CD4-positive, alpha-beta T cell treated with Interleukin-12 subunit alpha and Interleukin-12 subunit beta, for 1 hour (primary cell): Measurements from ENCODE around the gene CORO2B.

Source experiments
- DNase-seq: peaks from one replicate; pipeline ENCODE4 v3.0.0-alpha.2; 2020

Gene CORO2B

DNA sequence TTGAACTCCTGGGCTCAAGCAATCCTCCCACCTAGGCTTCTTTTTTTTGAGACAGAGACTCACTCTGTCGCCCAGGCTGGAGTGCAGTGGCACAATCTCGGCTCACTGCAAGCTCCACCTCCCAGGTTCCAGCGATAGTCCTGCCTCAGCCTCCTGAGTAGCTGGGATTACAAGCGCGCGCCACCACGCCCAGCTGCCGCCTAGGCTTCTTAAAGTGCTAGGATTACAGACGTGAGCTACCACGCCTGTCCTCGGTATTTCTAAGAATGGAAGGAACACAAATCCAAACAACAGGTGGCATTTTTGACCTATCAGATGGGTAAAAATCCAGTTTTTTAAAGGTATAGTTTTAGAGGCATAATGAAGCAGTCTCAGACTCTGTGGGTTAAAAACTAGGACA lies 128.1 kb downstream of the CORO2B start:
- no peak for DNase-seq

DNA sequence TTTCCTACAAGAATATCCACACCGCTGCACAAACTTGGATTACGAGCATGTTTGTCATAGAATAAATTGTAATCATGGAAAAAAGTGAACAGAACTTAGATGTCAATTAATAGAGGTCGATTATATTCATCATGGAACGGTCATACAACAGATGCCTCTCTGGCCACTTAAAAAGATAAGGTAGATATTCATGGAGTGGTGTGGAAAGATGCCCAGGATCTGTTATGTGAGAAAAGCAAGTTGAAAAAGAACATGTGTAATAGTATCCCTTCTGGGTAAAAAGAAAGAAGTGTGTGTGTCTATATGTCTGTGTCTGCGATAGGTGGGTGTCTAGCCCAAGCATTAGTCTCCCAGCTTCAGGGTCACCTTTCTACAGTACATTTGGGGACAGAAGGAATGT lies 128.6 kb downstream of the CORO2B start:
- no peak for DNase-seq

DNA sequence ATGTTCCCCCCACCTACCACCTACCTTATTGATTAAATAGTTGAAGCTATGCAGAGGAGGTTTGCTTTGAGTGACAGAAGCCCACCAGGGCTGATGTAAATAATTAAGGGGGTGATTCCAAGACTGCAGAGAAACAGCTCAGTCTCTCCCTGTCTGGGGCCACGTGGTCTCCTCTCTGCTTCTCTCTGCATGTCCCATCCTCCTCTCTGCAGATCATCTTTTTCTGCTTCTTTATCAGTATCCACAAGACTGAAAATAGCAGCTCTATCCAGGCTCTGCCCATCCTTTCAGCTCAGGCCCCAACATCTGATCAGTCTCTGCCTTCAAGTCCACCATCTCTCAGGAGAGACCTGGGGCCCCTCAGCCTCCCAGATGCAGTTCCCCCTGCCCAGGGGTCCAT lies 131.1 kb downstream of the CORO2B start:
- no peak for DNase-seq

DNA sequence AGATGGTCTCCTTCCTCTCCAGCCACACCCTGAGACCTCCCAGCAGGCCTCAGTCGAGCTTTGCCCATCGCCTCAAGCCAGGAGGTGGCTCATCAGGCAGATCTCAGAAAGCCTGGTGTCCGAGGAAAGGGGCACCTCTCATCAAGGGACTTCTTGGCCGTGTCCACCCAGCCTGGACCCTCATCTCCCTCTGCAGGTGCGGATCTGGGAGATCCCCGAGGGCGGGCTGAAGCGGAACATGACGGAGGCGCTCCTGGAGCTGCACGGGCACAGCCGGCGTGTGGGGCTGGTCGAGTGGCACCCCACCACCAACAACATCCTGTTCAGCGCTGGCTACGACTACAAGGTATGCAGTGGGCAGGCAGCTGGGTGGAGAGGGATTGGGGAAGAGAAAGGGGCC lies 131.7 kb downstream of the CORO2B start:
- DNase-seq: no peak

DNA sequence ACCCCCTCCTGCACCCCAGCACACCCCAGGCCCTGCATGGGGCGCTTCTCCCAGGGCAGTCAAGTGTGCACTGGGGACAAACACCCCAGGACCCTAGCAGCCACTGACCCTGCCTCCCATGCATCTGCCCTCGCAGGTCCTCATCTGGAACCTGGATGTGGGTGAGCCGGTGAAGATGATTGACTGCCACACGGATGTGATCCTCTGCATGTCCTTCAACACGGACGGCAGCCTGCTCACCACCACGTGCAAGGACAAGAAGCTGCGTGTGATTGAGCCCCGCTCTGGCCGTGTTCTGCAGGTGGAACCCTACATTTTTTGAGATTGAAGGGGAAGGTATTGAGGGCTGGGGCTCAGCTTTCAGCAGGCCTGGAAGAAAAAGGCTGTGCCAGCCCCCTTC lies 132.6 kb downstream of the CORO2B start:
- no peak for DNase-seq

DNA sequence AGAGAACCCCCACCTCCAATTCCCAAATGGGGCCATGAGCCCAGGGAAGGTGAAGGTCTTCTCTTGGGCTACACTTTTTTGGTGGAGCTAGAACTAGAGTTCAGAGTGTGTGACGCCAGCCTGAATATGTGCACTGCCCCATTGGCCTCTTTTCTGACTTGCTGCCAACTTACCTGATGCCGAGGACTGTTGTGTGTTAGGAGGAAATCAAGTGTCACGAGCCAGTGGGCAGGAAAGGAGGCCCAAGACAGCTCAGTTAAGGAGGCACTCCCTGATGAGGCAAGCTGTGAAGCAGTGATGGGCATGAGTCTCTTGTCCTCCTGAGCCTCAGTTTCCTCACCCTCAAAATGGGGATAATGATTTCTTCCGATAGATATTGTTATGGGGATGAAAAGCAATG lies 134.1 kb downstream of the CORO2B start:
- no peak for DNase-seq

DNA sequence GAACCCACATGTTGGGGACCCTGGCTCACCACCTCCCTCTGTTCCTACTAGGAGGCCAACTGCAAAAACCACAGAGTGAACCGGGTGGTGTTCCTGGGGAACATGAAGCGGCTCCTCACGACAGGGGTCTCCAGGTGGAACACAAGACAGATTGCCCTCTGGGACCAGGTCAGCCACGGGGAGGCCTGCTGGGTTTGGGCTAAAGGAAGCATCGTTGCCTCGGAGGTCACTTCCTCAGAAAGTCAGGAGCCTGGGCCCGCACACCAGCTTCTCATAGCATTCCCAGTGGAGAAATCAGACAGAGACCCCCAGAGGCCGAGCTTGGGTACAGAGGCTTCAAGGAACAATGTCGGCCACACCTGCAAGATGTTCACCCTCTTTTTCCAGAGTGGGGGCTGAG lies 135.1 kb downstream of the CORO2B start:
- no peak for DNase-seq

DNA sequence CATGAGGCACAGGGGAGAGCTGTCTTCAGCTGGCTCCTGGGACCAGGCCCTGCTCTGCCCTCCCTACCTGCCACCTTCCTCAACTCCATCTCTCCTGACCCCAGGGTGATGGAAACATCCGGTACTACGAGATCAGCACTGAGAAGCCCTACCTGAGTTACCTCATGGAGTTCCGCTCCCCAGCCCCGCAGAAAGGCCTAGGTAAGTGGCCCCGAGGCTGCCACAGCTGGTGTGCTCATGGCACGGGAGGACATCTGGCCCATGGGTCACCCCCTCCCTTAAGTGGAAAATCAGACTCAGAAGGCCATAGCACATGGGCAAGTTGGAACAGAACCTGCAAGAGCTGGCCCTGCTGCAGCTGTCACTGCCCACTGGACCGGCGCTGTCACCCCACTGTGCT lies 136.3 kb downstream of the CORO2B start:
- DNase-seq: no peak

DNA sequence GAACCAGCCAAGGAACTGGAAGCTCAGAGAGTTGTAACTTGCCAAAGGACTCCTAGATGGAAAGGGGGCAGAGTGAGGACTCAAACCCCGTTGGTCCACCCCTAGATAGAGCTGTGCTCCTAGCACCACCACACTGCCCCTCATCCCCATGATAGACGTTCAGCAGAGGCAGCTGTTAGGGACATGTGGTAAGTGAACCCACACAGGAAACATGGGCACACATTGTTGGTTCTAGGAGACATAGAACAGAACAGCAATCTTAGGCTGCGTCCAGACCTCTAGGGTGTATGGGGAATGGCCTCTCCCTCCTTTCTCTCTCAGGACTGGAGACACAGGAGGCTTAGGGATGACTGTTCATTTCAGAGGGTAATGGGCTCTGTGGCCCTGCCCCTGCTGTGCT lies 139.2 kb downstream of the CORO2B start:
- no peak for DNase-seq

DNA sequence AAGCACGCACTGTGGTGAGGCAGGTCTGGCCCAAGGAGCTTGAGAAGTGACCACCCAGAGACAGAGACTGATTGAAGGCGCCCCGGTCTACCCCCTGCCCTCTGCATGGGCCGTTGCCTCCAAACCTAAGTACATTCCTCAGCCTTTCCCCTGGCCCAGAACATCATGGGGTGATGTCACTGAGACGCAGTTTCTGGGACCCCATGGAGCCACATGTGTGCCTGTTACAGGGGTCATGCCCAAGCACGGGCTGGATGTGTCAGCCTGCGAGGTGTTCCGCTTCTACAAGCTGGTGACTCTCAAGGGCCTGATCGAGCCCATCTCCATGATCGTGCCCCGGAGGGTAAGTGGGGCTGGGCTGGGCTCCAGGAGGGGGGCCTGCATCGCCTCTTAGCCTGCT lies 139.7 kb downstream of the CORO2B start:
- DNase-seq: no peak

DNA sequence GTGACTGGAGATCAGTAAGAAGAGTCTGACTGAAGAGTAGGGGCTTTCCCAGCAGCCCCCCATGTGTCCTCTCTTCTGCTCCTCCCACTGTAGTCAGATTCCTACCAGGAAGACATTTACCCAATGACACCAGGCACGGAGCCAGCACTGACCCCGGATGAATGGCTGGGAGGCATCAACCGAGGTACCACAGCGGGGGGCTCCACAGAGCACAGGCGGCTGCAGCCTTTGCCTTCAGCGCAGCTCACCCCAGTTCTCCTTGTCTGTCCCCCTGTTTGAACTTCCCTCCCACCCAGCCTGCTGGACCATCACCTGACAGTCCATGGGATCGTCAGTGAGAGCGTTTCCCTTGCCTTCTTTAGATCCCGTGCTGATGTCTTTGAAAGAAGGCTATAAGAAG lies 140.3 kb downstream of the CORO2B start:
- no peak for DNase-seq

DNA sequence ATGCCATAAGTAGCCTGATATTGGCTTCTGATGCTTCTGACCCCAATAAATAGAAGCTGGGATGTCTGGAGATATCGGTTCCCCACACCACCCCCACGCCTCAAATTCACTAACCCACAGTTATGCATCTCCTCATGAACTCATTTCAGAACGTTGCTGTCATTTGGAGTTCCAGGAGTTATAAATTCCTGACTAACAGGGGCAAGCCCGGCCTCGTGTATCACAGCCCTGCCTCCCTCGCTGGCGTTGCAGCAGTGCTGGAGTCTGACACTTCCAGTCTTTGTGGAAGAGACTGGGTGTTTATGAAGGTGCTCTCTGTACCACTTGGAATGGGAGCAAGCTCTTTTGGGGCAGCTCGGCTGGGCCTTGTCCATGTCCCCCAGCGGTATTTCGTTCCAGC lies 140.9 kb downstream of the CORO2B start:
- no peak for DNase-seq

DNA sequence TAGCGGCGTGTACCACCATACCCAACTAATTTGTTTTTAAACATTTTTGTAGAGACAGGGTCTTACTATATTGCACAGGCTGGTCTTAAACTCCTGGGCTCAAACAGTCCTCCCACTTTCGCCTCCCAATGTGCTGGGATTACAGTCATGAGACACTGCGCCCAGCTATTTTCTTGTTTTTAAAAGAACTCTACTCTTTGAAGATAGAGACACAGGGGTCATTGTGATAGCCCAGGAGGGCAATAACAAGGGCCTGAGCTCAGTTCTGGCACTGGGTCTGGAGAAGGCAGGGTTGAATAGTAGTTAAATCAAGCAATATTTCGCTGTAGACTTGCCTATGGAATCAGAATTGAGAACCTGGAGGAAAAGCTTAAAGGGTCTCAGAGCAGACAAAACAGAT lies 143.1 kb downstream of the CORO2B start:
- DNase-seq: no peak

DNA sequence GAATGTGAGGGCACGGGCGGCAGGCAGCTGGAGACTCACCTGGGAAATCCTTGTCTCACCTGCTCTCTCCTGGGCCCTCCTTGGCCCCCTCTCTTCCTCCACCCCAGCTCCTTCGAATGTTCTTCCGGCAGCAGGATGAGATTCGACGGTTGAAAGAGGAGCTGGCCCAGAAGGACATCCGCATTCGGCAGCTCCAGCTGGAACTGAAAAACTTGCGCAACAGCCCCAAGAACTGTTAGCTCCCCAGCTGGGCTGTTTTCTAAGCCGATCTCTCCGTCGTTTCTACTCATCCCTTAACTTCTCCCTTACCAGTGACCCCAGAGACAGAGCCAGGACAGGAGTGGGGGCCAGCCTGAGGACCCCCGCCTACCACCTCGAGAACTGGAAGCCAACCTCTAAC lies 146.9 kb downstream of the CORO2B start:
- no peak for DNase-seq

DNA sequence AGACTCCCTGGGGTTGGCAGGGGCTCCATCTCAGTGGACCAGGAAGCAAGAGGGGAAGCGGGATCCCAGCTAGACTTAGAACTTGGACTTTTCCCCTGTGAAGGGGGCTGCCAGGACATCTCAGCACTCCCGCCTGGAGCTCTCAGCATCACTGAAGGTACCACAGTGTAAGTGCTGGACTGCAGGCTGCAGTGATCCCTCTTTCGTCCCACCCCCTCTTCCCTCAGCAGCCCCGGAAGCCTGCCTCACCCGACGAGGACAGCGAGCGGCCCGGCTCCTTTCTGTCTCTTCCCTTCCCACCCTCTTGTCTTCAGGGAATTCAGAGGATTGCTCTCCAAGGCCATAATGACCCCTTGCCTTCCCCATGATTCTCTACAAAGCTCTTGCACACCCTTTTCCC lies 147.5 kb downstream of the CORO2B start:
- DNase-seq: no peak

DNA sequence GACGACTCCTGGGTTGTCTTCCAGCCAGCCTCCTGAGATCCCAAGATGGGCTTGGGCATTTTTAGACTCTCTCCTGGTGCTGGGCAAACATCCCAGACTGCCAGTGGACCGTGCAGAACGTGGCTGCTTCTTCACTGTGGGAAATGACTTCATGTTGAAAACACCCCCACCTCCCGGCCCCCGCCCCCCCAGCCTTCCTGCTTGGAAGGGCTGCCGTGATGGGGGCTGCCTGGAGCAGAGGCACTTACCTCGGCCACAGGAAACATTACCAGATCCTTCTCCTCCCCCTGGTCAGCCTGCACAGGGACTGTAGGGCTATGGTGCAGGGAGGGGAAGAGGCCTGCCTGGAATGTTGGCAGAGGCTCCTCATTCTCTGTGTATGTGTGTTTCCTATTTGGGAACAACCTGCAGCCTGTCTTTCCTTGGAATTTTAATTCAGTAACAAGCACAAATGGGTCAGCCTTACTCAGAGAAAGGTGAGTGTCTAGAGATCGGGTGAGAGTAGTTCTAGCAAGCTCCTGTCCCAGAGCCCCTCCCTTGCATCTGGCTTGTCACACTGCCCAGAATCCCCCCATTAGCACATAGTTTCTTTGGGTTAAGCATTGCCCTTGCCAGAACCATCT lies 151.1 kb downstream of the CORO2B start:
- no peak for DNase-seq

DNA sequence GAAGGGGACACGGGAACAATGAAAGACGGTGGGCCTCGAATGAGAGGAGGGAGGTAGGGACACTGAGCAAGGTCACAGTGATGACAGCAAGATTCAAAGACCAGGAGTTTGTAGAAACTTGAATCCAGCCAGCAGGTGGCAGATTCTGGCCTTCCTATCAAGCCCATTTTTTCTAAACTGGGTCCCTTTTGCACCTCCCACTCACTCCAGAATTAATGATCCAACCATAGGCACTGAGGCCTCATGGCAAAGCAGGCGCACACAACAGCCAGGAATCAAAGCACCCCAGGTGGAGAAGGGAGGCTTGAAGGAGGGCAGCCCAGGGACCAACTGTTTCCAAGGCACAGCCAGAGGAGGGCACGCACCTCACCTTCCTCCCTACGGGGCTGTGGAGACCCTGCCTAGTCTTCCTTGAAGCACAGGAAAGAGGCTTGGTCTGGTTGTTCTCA lies 151.7 kb downstream of the CORO2B start:
- DNase-seq: peak; percentile 27

DNA sequence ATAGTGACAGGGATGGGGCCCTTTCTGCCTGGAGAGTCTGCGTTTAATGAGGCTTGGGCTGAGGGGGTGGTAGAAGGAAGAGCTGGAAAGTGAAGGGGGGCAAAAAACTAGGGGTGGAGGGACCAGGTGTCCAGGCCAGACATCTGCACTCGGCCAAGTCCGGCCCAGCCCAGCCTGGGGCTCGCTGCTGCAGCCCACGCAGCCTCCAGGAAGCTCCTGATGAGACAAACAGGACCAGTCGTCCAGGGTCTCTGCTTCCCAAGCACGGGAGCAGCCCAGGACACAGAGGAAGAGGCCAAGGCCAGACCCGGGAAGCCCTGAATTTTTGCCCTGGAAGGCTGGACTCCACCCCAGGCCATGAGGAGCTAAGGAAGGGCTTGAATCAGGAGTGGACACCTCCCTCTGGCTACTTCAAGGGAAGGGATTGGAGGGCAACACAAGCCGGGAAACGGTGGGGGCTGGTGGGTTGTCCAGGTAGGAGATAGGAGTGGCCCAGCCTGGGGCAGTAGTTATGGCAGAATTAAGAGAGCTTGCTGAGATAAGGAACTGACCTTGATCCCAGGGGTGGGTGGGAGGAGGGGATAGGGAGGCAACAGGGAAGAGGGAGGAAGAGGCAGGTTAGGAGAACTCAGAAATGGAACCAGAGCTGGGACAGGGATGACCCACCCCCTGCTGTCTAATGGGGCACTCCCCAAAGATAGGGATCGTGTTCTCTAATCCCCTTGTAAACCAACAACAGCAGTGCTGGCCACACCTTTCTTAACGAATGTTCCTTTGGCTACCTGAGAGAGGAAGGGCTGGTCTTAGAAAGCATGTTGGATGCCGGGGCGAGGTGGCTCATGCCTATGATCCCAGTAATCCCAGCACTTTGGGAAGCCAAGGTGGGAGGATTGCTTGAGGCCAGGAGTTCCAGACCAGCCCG lies 152.4 kb downstream of the CORO2B start:
- DNase-seq: no peak

DNA sequence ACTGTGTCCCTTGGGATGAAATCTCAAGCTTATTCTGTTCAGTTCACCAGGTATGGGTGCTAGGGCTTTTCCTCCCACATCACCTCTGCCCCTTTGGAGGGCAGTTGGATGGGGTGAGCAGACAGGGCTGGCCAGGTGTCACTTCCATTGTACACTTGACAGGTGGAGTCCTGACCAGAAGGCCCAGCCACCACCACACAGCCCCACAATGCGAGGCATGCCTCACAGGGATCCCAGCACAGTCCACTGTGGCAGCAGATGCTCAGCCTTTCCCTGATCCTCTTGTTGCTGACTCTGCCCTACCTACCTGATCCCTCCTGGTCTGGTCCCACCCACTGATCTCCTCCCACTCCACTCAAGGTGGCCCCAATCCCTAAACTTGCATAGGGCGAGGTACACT lies 153.7 kb downstream of the CORO2B start:
- no peak for DNase-seq

DNA sequence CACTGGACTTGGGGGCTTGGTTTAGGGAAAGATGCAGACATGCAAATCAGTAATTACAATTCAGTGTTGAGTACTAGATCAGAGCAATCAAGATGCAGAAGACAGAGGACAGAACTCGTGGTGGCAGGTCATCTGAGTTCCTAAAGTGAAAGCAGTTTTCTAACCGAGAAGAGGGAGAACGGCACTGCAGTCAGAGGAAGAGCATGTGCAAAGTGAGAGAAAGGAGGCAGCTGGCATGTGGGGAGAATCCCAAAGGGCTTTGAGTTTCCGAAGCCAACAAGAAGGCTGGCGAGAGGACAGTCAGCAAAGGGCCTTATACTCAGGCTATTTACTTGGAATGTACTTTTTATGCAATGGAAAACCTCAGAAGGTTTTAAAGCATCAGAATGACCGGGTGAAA lies 154.9 kb downstream of the CORO2B start:
- DNase-seq: no peak

DNA sequence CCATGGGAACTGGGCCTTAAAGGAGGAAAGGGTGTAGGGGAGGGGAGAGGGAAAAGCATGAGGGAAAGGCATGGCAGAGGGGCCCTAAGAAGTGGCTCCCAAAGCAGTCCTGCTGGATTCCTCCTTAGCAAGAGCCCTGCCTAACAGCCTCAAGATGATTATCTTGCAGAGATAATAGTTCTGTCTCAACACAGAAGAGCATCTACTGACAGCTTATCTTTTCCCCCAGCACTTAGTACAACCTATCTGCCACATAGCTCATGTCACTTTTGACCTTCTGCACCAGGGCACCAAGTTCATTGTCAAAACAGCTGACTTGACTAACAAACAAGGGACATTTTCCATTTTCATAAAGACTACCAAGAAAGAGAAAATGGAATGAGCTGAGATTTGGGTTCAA lies 155.6 kb downstream of the CORO2B start:
- DNase-seq: no peak

DNA sequence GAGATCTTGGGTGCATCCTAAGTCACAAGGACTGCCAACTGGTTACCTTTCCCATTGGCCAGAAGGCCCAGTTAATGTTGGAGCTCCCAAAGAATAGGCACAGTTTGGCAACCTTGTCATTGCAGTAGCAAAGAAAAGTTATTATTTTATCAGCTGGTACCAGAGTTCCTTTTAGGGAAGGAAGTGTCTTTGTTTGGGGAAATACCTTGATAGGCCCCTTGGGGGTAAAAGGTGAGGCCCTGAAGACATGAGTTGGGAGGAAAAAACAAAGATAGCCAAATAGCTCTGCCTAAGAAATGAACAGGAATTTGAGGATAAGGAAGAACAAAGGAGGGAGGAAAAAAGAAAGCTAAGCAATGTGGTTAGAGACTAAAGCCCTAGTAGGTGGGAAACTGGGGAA lies 156.1 kb downstream of the CORO2B start:
- no peak for DNase-seq

DNA sequence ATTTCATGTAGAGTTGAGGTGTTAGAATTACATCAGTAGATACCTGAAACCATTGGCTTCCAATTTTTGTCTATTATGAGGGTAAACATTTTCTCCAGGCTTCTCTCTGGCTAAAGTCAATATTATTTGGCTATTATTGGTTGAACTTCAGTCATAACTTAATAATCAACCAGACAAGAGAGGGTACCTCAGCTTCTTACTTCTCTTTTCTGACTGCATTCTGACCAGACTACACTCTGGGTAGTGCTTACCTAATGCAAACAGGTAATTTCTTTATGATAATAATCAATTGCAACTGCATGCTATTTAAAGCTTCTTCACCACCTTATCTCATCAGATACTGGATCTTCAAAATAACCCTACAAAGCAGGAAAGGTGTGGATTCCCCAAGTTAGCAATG lies 156.8 kb downstream of the CORO2B start:
- no peak for DNase-seq

DNA sequence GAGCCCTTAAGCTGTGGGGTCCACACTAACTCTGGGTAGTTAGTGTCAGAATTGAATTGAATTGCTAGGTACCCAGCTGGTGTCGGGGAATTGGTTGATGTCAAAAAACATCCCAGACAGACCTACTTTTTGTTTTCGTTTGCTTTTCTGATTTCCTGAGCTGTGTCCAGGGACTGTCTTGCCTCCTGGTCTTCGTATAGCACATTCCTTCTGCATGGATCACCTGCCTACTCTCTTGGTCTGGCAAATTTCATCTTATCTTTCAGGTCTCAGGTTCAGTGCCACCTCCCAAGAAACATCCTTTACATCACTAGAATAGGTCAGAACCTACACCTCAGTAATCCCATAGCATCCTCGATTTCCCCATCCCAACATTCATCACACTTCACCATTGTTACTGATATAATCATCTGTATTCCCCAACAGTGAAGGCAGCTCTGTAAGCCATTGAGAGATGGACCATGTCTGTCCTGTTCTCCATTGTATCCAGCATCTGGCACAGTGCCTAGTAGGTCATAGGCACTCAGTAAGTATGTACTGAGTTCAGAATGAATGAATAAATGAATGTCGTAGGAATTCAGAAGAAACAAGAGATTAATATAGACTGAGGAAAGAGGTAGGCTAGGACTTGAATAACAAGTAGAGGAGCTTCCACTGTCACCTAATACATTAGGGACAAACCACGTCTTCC lies 160.7 kb downstream of the CORO2B start:
- DNase-seq: no peak
